Measurements from ENCODE around the gene EEF2. TPM values are rescaled to one million over a fixed set of nuclear protein-coding genes. Genes with fewer than 3 reads are reported as not detected.

The EEF2 gene
- total and polyA plus RNA-seq, 2 donors (not counting 3 experiments of a cell fraction or from before 2014, with no cell fraction given): 1,496 to 2,318 TPM

DNA sequence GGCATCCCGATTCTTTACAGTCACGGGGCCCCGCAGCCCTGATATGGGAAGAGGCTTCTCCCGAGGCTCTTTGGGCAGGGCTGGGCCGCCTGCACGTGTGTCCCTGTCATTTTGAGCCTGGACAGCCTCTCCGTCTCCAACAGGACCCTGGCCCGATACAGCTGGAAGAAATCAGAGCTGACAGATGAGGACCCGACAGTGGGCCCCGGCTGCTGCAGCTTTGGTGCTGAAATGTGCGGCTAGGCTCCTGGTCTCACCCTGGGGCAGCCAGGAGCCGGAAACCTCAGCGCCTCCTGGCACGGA lies 25.5 kb upstream of the EEF2 start:
- POLR2A ChIA-PET: no interaction called here
- CTCF ChIA-PET: no interaction called here
- Histone ChIP-seq H3K9me1 (replicated peaks; ENCODE audit: control insufficient read depth, extremely low read depth, insufficient read depth, low read length) (no peaks in the 10 kb centered on the region), H4K20me1 (replicated peaks; ENCODE audit: control insufficient read depth, extremely low read depth, insufficient read depth, low read length) (no peaks in the 10 kb centered on the region), H3K9me3 (replicated peaks; ENCODE audit: control insufficient read depth, insufficient read depth, low read length) (no peaks in the 10 kb centered on the region), H3K4me3 (replicated peaks in 1 of 3; ENCODE audit: insufficient read depth in 1 of 3, low read depth in 1 of 3, low read length in 3 of 3) (no peak overlapping the region), H3K79me2 (ENCODE audit: control insufficient read depth, insufficient read depth, low read length) (peaks cover 38% of the 10 kb centered on the region), H3K27ac (ENCODE audit: insufficient read depth, low read depth, low read length) (no peak overlapping the region), H3K4me1 (ENCODE audit: control insufficient read depth, extremely low read depth, insufficient read depth, low read length) (peaks cover 13% of the 10 kb centered on the region), H3K27me3 (ENCODE audit: control insufficient read depth in 2 of 2, insufficient read depth in 2 of 2, low read length in 2 of 2) (no peaks in the 10 kb centered on the region), H2AFZ (ENCODE audit: low read depth, low read length) (no peak overlapping the region), H3K36me3 (ENCODE audit: control insufficient read depth in 2 of 2, extremely low read depth in 1 of 2, insufficient read depth in 2 of 2, low read length in 2 of 2) (peaks cover 2 to 32% of the 10 kb centered on the region in 2 experiments), H3K4me2 (ENCODE audit: insufficient read depth, low read length) (no peak overlapping the region), H3K9ac (replicated peaks; ENCODE audit: extremely low read depth, insufficient read depth, low read length) (no peak overlapping the region)
- FAIRE-seq: no peak
- dilution Hi-C loops (cut with MboI; ENCODE audit: extremely low pct_ligation_motif_present, low sequenced_read_pairs): no loop called here
- BruUV-seq (replicated peaks): no TSS peak
- TF ChIP-seq EZH2 (IDR thresholded peaks at IDR 0.05; ENCODE audit: borderline replicate concordance, low read depth, low read length, severe bottlenecking) (no peak), POLR2A (IDR thresholded peaks at IDR 0.05; ENCODE audit: low read depth, low read length) (no peak), FOS (IDR thresholded peaks at IDR 0.05; ENCODE audit: borderline replicate concordance, insufficient read depth, low read length) (no peak), GATA2 (IDR thresholded peaks at IDR 0.05; ENCODE audit: insufficient read depth, insufficient read length, low read depth, low read length) (no peak), JUN (IDR thresholded peaks at IDR 0.05; ENCODE audit: borderline replicate concordance, insufficient read depth, insufficient read length, low read depth) (no peak), MYC (IDR thresholded peaks at IDR 0.05; ENCODE audit: low read depth, low read length) (no peak), POLR2AphosphoS5 (IDR thresholded peaks at IDR 0.05; ENCODE audit: insufficient read depth, low read depth, low read length) (no peak)
- TF ChIP-seq, protein P1, sequence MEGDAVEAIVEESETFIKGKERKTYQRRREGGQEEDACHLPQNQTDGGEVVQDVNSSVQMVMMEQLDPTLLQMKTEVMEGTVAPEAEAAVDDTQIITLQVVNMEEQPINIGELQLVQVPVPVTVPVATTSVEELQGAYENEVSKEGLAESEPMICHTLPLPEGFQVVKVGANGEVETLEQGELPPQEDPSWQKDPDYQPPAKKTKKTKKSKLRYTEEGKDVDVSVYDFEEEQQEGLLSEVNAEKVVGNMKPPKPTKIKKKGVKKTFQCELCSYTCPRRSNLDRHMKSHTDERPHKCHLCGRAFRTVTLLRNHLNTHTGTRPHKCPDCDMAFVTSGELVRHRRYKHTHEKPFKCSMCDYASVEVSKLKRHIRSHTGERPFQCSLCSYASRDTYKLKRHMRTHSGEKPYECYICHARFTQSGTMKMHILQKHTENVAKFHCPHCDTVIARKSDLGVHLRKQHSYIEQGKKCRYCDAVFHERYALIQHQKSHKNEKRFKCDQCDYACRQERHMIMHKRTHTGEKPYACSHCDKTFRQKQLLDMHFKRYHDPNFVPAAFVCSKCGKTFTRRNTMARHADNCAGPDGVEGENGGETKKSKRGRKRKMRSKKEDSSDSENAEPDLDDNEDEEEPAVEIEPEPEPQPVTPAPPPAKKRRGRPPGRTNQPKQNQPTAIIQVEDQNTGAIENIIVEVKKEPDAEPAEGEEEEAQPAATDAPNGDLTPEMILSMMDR (IDR thresholded peaks at IDR 0.05; ENCODE audit: extremely low read depth in 1 of 2, insufficient read depth in 1 of 2, low read depth in 1 of 2, low read length in 2 of 2): no peak
- TF ChIP-seq, protein P2, sequence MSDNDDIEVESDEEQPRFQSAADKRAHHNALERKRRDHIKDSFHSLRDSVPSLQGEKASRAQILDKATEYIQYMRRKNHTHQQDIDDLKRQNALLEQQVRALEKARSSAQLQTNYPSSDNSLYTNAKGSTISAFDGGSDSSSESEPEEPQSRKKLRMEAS (IDR thresholded peaks at IDR 0.05; ENCODE audit: insufficient read depth, insufficient read length): no peak
- intact Hi-C loops (cut with micrococcal nuclease): no loop called here
- DNase-seq (ENCODE audit: low read depth, low spot score): no peak
